ENCODE measurements around the gene SPATA6L. TPM values are rescaled to one million over a fixed set of nuclear protein-coding genes. Genes with fewer than 3 reads are reported as not detected.

Gene SPATA6L
- total and polyA plus RNA-seq, 2 of the 4 experiments (the other 2 are of a cell fraction), result 0.18 to 0.84 TPM

DNA sequence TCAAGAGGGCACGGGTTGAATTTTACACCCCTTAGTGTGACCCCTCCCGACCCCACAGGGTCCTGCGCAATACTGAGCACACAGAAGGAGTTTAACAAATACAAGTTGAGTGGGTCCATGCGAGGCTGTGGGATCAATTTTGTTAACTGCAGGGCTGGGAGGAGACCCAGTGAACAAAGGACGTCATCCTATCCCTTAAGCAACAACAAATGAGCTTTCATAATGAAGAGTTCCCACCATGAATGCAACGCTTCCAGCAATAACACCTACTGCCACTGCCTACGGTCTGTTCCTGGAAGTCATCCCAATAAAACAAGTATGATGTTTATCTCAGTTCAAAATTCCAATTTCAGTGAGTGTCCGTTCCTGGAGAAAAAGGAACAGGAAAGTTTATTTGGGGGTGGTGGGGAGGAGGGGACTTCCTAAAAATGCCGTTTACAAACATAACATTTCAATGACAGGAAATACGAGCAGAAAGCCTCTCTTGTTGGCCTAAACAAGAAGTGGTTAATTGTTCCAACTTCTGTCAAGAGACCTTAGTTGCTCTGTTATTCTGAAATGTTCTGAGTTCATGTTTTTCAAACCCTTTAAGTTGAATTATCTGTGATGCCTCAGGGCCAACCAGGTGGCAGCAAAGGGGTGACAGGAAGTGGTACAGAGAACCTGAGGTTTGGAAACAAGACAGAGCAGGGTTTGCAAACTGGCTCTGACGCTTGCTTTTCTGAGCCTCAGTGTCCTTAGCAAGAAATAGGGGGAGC, 69.9 kb downstream of the SPATA6L start:
- POLR2A ChIA-PET (ENCODE audit: unreplicated experiment), result no interaction called here
- Histone ChIP-seq H3K4me2 (ENCODE audit: low read depth, low read length) (no peak overlapping the region), H3K27me3 (ENCODE audit: control insufficient read depth, insufficient read depth, low read length) (peaks cover 3% of the 10 kb centered on the region; the same call in 1 of the 2 replicates), H2BK20ac (ENCODE audit: low read depth, low read length) (no peak overlapping the region), H3K27ac (ENCODE audit: insufficient read depth, low read length) (no peak overlapping the region), H2BK5ac (ENCODE audit: low read depth, low read length, poor library complexity, severe bottlenecking) (no peak overlapping the region), H3K4ac (ENCODE audit: low read depth, low read length) (no peak overlapping the region), H3K36me3 (ENCODE audit: control insufficient read depth, insufficient read depth, low read length) (no peaks in the 10 kb centered on the region), H3K4me3 (ENCODE audit: insufficient read depth, low read depth, low read length) (no peak overlapping the region), H3K79me1 (ENCODE audit: low read depth in 1 of 2, low read length in 2 of 2) (no peaks in the 10 kb centered on the region), H3K4me1 (ENCODE audit: control insufficient read depth, insufficient read depth, low read length) (no peaks in the 10 kb centered on the region; the same call in 1 of the 2 replicates), H3K18ac (ENCODE audit: low read depth, low read length) (no peak overlapping the region), H2AK5ac (ENCODE audit: low read depth, low read length) (no peak overlapping the region), H3K9ac (ENCODE audit: low read depth, low read length) (no peak overlapping the region), H2AK9ac (replicated peaks; ENCODE audit: low read depth, low read length, poor library complexity) (no peak overlapping the region), H4K8ac (ENCODE audit: low read depth in 2 of 2, low read length in 2 of 2) (no peak overlapping the region), H3K9me1 (ENCODE audit: insufficient read depth, low read length) (no peaks in the 10 kb centered on the region), H4K5ac (ENCODE audit: low read depth, low read length) (no peak overlapping the region), H4K20me1 (ENCODE audit: insufficient read depth, low read length) (no peaks in the 10 kb centered on the region), H4K91ac (ENCODE audit: insufficient read depth, low read depth, low read length) (no peak overlapping the region), H3K9me3 (ENCODE audit: control insufficient read depth, insufficient read depth, low read length) (no peaks in the 10 kb centered on the region), H3K23ac (ENCODE audit: low read depth, low read length) (no peak overlapping the region), H3K56ac (ENCODE audit: extremely low read depth, insufficient read depth, low read length) (no peak overlapping the region), H2BK120ac (ENCODE audit: low read depth, low read length) (no peak overlapping the region), H2AFZ (replicated peaks; ENCODE audit: low read length, poor library complexity) (no peak overlapping the region), H2BK15ac (ENCODE audit: low read depth, low read length) (no peak overlapping the region), H3K14ac (replicated peaks; ENCODE audit: low read depth, low read length) (no peak overlapping the region)
- no CpG with 5 or more reads among the region's 11 CpGs for WGBS, 2 experiments (ENCODE audit: extremely low coverage in 2 of 2, insufficient read length in 1 of 2)
- DNase-seq, result no peak
- TF ChIP-seq CEBPB (IDR thresholded peaks at IDR 0.05; ENCODE audit: low read depth, low read length) (no peak), BHLHE40 (IDR thresholded peaks at IDR 0.05; ENCODE audit: low read depth, low read length) (no peak), POLR2A (IDR thresholded peaks at IDR 0.05; ENCODE audit: low read depth, low read length) (no peak), RFX5 (IDR thresholded peaks at IDR 0.05; ENCODE audit: low read depth, low read length) (no peak), RCOR1 (IDR thresholded peaks at IDR 0.05; ENCODE audit: insufficient replicate concordance, low read length) (no peak), MAZ (IDR thresholded peaks at IDR 0.05; ENCODE audit: borderline replicate concordance, low read depth, low read length) (no peak), CTCF (conservative IDR thresholded peaks at IDR 0.05; ENCODE audit: low read depth, low read length) (no peak), ELK1 (IDR thresholded peaks at IDR 0.05; ENCODE audit: borderline replicate concordance, low read depth, low read length) (no peak), MAFK (IDR thresholded peaks at IDR 0.05; ENCODE audit: low read depth, low read length) (no peak), SMC3 (IDR thresholded peaks at IDR 0.05; ENCODE audit: low read depth, low read length) (no peak), NFE2L2 (IDR thresholded peaks at IDR 0.05; ENCODE audit: low read depth, low read length) (no peak), RAD21 (IDR thresholded peaks at IDR 0.05; ENCODE audit: low read length) (no peak), CHD1 (IDR thresholded peaks at IDR 0.05; ENCODE audit: low read depth, low read length) (no peak), FOS (IDR thresholded peaks at IDR 0.05; ENCODE audit: low read depth, low read length) (no peak)
- TF ChIP-seq, protein P1, sequence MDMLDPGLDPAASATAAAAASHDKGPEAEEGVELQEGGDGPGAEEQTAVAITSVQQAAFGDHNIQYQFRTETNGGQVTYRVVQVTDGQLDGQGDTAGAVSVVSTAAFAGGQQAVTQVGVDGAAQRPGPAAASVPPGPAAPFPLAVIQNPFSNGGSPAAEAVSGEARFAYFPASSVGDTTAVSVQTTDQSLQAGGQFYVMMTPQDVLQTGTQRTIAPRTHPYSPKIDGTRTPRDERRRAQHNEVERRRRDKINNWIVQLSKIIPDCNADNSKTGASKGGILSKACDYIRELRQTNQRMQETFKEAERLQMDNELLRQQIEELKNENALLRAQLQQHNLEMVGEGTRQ (IDR thresholded peaks at IDR 0.05; ENCODE audit: low read depth, low read length), result no peak
- CTCF ChIA-PET, result interaction anchor here (0.6 kb wide), 1 partner anchor 28 kb away, joined by 5 read pairs; no protein-coding TSS in a partner anchor
- intact Hi-C loops (cut with micrococcal nuclease) (no loop called here), dilution Hi-C loops (cut with HindIII; ENCODE audit: low sequenced_read_pairs, unreplicated experiment) (no loop called here), in situ Hi-C loops (cut with MboI; ENCODE audit: low sequenced_read_pairs) (no loop called here)
- no TSS peak for BruUV-seq (replicated peaks)
- no peak for ATAC-seq (ENCODE audit: low read depth)
